ENCODE results near the gene CDH20. TPM values are rescaled to one million over a fixed set of nuclear protein-coding genes. Genes with fewer than 3 reads are reported as not detected.

Gene CDH20
- total RNA-seq, 2 donors from 2014 or later, result 0.09 to 0.14 TPM

GRCh38 chr18:61394983-61395382, 61.8 kb downstream of the CDH20 start:
- no peaks in the 10 kb centered on the region for H3K36me3 Mint-ChIP-seq
- H3K27ac Mint-ChIP-seq, result no peak overlapping the region
- no peak for DNase-seq (ENCODE audit: low spot score in 2 of 2)
- ATAC-seq, result no peak
- H3K9me3 Mint-ChIP-seq, result peaks cover 4 to 9% of the 10 kb centered on the region in 2 donors

- ATAC-seq, result no peak
- H3K27ac Mint-ChIP-seq, result no peak overlapping the region
- no peak for DNase-seq (ENCODE audit: low spot score in 2 of 2)
- H3K36me3 Mint-ChIP-seq, result no peaks in the 10 kb centered on the region
- peaks cover 4 to 9% of the 10 kb centered on the region in 2 donors for H3K9me3 Mint-ChIP-seq
These were observed 64.0 kb downstream of the CDH20 start for GRCh38 chr18:61397222-61397621.

GRCh38 chr18:61398961-61399705, 65.9 kb downstream of the CDH20 start:
- Mint-ChIP-seq H3K27ac (no peak overlapping the region), H3K36me3 (no peaks in the 10 kb centered on the region), H3K9me3 (peaks cover 4 to 13% of the 10 kb centered on the region in 2 donors)
- DNase-seq (ENCODE audit: low spot score in 2 of 2), result no peak
- no peak for ATAC-seq

- DNase-seq (ENCODE audit: low spot score in 2 of 2), result no peak
- H3K36me3 Mint-ChIP-seq, result no peaks in the 10 kb centered on the region
- ATAC-seq, result no peak
- H3K9me3 Mint-ChIP-seq, result peaks cover 0 to 9% of the 10 kb centered on the region in 2 donors
- H3K27ac Mint-ChIP-seq, result no peak overlapping the region
These were observed 66.9 kb downstream of the CDH20 start for GRCh38 chr18:61400016-61400635.

- peaks cover 0 to 9% of the 10 kb centered on the region in 2 donors for H3K9me3 Mint-ChIP-seq
- no peak for DNase-seq (ENCODE audit: low spot score in 2 of 2)
- ATAC-seq, result no peak
- H3K27ac Mint-ChIP-seq, result no peak overlapping the region
- H3K36me3 Mint-ChIP-seq, result no peaks in the 10 kb centered on the region
These were observed 67.5 kb downstream of the CDH20 start for GRCh38 chr18:61400716-61401115.

GRCh38 chr18:61402726-61403125, 69.5 kb downstream of the CDH20 start:
- peaks cover 0 to 13% of the 10 kb centered on the region in 2 donors for H3K9me3 Mint-ChIP-seq
- ATAC-seq (no peak), DNase-seq (ENCODE audit: low spot score in 2 of 2) (no peak)
- no peak overlapping the region for H3K27ac Mint-ChIP-seq
- H3K36me3 Mint-ChIP-seq, result no peaks in the 10 kb centered on the region

GRCh38 chr18:61413396-61413795, 80.2 kb downstream of the CDH20 start:
- ATAC-seq, result no peak
- DNase-seq (ENCODE audit: low spot score in 2 of 2), result no peak
- H3K36me3 Mint-ChIP-seq, result no peaks in the 10 kb centered on the region
- no peak overlapping the region for H3K27ac Mint-ChIP-seq
- H3K9me3 Mint-ChIP-seq, result no peaks in the 10 kb centered on the region

- no peak for DNase-seq (ENCODE audit: low spot score in 2 of 2)
- no peaks in the 10 kb centered on the region for H3K9me3 Mint-ChIP-seq
- no peak overlapping the region for H3K27ac Mint-ChIP-seq
- H3K36me3 Mint-ChIP-seq, result no peaks in the 10 kb centered on the region
- no peak for ATAC-seq
These were observed 80.9 kb downstream of the CDH20 start for GRCh38 chr18:61414086-61414485.

GRCh38 chr18:61419763-61420162, 86.5 kb downstream of the CDH20 start:
- Mint-ChIP-seq H3K36me3 (no peaks in the 10 kb centered on the region), H3K9me3 (no peaks in the 10 kb centered on the region), H3K27ac (no peak overlapping the region)
- DNase-seq (ENCODE audit: low spot score in 2 of 2), result no peak
- no peak for ATAC-seq

GRCh38 chr18:61420218-61420885, 87.1 kb downstream of the CDH20 start:
- Mint-ChIP-seq H3K9me3 (no peaks in the 10 kb centered on the region), H3K27ac (no peak overlapping the region), H3K36me3 (no peaks in the 10 kb centered on the region)
- ATAC-seq (no peak), DNase-seq (ENCODE audit: low spot score in 2 of 2) (no peak)

GRCh38 chr18:61426492-61427053, 93.3 kb downstream of the CDH20 start:
- no peak overlapping the region for H3K27ac Mint-ChIP-seq
- ATAC-seq (no peak), DNase-seq (ENCODE audit: low spot score in 2 of 2) (no peak)
- no peaks in the 10 kb centered on the region for H3K36me3 Mint-ChIP-seq
- H3K9me3 Mint-ChIP-seq, result no peaks in the 10 kb centered on the region

- Mint-ChIP-seq H3K36me3 (no peaks in the 10 kb centered on the region), H3K9me3 (no peaks in the 10 kb centered on the region), H3K27ac (no peak overlapping the region)
- DNase-seq (ENCODE audit: low spot score in 2 of 2), result no peak
- ATAC-seq, result no peak
These were observed 95.0 kb downstream of the CDH20 start for GRCh38 chr18:61428266-61428665.

GRCh38 chr18:61432590-61432989, 99.4 kb downstream of the CDH20 start:
- ATAC-seq (no peak), DNase-seq (ENCODE audit: low spot score in 2 of 2) (no peak)

GRCh38 chr18:61435064-61435652, 101.9 kb downstream of the CDH20 start:
- Mint-ChIP-seq H3K9me3 (peaks cover 0 to 4% of the 10 kb centered on the region in 2 donors), H3K27ac (no peak overlapping the region), H3K36me3 (no peaks in the 10 kb centered on the region)
- DNase-seq (ENCODE audit: low spot score in 2 of 2) (no peak), ATAC-seq (peak in 1 of 2 donors; percentile 49)

More at GRCh38 chr18:61432590-61432989, 99.4 kb downstream of the CDH20 start:
- Mint-ChIP-seq H3K27ac (no peak overlapping the region), H3K9me3 (peaks cover 0 to 4% of the 10 kb centered on the region in 2 donors), H3K36me3 (no peaks in the 10 kb centered on the region)

- ATAC-seq, result no peak
- peaks cover 3 to 5% of the 10 kb centered on the region in 2 donors for H3K9me3 Mint-ChIP-seq
- no peaks in the 10 kb centered on the region for H3K36me3 Mint-ChIP-seq
- no peak for DNase-seq (ENCODE audit: low spot score in 2 of 2)
- H3K27ac Mint-ChIP-seq, result no peak overlapping the region
These were observed 110.0 kb downstream of the CDH20 start for GRCh38 chr18:61443081-61443725.

- peaks cover 3 to 5% of the 10 kb centered on the region in 2 donors for H3K9me3 Mint-ChIP-seq
- no peak overlapping the region for H3K27ac Mint-ChIP-seq
- ATAC-seq, result no peak
- no peaks in the 10 kb centered on the region for H3K36me3 Mint-ChIP-seq
- DNase-seq (ENCODE audit: low spot score in 2 of 2), result no peak
These were observed 115.1 kb downstream of the CDH20 start for GRCh38 chr18:61448316-61448715.

Data from activated naive CD4-positive, alpha-beta T cell treated with anti-CD3 and anti-CD28 coated beads, Interleukin-2, amount 50 U/mL, for 72 hours (primary cell).